ENCODE data around the gene PANK4. TPM values are rescaled to one million over a fixed set of nuclear protein-coding genes. Genes with fewer than 3 reads are reported as not detected.

PANK4 gene
- total RNA-seq, 1 experiment from 2014 or later, result 24.4 TPM

DNA sequence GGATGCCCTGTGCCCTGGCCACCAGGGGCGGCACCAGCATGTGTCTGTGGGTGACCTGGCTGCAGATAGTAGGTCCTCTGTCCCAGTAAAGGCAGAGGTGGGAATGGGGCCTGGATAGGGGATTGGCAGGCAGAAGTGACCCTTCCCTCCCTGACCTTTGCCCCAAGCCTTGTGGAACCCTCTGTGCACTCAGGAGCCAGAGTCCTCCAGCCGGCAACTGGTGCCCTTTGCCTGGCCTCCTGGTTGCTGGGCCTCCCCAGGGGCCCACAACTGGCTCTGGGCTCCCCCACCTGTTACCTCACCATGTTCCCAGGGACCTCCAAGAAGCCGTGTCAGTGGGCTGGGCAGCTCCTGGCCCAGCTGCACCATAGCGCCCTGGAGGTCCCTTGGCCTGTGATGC is 40.4 kb downstream of the PANK4 start:
- peaks cover 9% of the 10 kb centered on the region for H3K9me3 Mint-ChIP-seq (ENCODE audit: low read depth, unreplicated experiment)
- H3K36me3 Mint-ChIP-seq (ENCODE audit: insufficient read depth, unreplicated experiment), result no peaks in the 10 kb centered on the region
- no peak overlapping the region for H3K4me3 Mint-ChIP-seq (ENCODE audit: low read depth, unreplicated experiment)
- BruUV-seq (replicated peaks), result no TSS peak
- intact Hi-C loops (cut with micrococcal nuclease; ENCODE audit: unreplicated experiment), result no loop called here
- no peaks in the 10 kb centered on the region for H3K4me1 Mint-ChIP-seq (ENCODE audit: low read depth, unreplicated experiment)
- CTCF ChIA-PET, result no interaction called here
- no peak for TF ChIP-seq CTCF (IDR thresholded peaks at IDR 0.05; ENCODE audit: unreplicated experiment)
- no peak overlapping the region for H3K27ac Mint-ChIP-seq (ENCODE audit: unreplicated experiment)
- H3K27me3 Mint-ChIP-seq (ENCODE audit: unreplicated experiment), result peaks cover 15% of the 10 kb centered on the region
- no peak for DNase-seq

DNA sequence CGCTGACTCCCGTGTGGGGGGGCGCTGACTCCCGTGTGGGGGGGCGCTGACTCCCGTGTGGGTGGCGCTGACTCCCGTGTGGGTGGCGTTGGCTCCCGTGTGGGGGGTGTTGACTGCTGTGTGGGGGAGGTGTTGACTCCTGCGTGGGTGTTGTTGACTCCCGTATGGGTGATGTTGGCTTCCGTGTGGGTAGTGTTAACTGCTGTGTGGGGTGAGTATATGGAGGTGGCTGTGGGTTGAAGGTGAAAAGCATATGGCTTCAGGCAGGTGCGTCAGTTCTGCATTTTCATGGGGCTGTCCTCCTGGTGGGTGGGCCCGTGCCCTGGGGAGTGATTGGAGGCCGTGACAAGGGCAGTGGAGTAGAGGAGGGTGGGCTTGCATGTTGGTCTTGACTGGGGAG is 42.4 kb downstream of the PANK4 start:
- Mint-ChIP-seq H3K36me3 (ENCODE audit: insufficient read depth, unreplicated experiment) (no peaks in the 10 kb centered on the region), H3K27ac (ENCODE audit: unreplicated experiment) (no peak overlapping the region), H3K4me1 (ENCODE audit: low read depth, unreplicated experiment) (no peaks in the 10 kb centered on the region), H3K4me3 (ENCODE audit: low read depth, unreplicated experiment) (no peak overlapping the region), H3K9me3 (ENCODE audit: low read depth, unreplicated experiment) (peaks cover 9% of the 10 kb centered on the region), H3K27me3 (ENCODE audit: unreplicated experiment) (peaks cover 12% of the 10 kb centered on the region)
- no peak for DNase-seq
- TF ChIP-seq CTCF (IDR thresholded peaks at IDR 0.05; ENCODE audit: unreplicated experiment), result no peak
- no TSS peak for BruUV-seq (replicated peaks)
- CTCF ChIA-PET, result no interaction called here
- intact Hi-C loops (cut with micrococcal nuclease; ENCODE audit: unreplicated experiment), result no loop called here

- Mint-ChIP-seq H3K27ac (ENCODE audit: unreplicated experiment) (no peak overlapping the region), H3K4me3 (ENCODE audit: low read depth, unreplicated experiment) (no peak overlapping the region), H3K27me3 (ENCODE audit: unreplicated experiment) (peaks cover 7% of the 10 kb centered on the region), H3K4me1 (ENCODE audit: low read depth, unreplicated experiment) (no peaks in the 10 kb centered on the region), H3K36me3 (ENCODE audit: insufficient read depth, unreplicated experiment) (no peaks in the 10 kb centered on the region), H3K9me3 (ENCODE audit: low read depth, unreplicated experiment) (peaks cover 2% of the 10 kb centered on the region)
- TF ChIP-seq CTCF (IDR thresholded peaks at IDR 0.05; ENCODE audit: unreplicated experiment), result no peak
- DNase-seq, result no peak
- CTCF ChIA-PET, result no interaction called here
- BruUV-seq (replicated peaks), result no TSS peak
- intact Hi-C loops (cut with micrococcal nuclease; ENCODE audit: unreplicated experiment), result no loop called here
Measured at GRCh38 chr1:2483026-2483425, 43.4 kb downstream of the PANK4 start.

DNA sequence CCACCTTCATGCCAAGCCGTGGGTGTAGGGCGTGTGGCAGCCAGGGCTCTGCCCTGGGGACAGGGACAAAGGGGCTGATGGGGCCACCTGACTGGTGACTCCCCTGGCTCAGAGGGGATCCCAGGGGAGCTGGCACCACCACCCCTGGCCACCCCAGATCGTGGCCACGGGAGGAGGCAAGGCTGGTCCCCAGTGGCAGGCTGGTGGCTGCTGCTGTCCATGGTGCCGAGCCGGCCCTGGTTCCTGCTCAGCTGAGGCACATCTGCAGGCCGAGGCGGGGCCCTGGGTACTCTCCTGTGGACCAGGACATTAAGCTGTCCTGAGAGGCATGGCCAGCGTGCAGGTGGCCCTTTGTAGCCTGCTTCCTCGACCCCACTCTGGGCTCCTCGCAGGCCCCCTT is 43.8 kb downstream of the PANK4 start:
- Mint-ChIP-seq H3K4me1 (ENCODE audit: low read depth, unreplicated experiment) (no peaks in the 10 kb centered on the region), H3K9me3 (ENCODE audit: low read depth, unreplicated experiment) (no peaks in the 10 kb centered on the region), H3K36me3 (ENCODE audit: insufficient read depth, unreplicated experiment) (no peaks in the 10 kb centered on the region), H3K27ac (ENCODE audit: unreplicated experiment) (no peak overlapping the region), H3K27me3 (ENCODE audit: unreplicated experiment) (peaks cover 2% of the 10 kb centered on the region), H3K4me3 (ENCODE audit: low read depth, unreplicated experiment) (no peak overlapping the region)
- BruUV-seq (replicated peaks), result no TSS peak
- no peak for TF ChIP-seq CTCF (IDR thresholded peaks at IDR 0.05; ENCODE audit: unreplicated experiment)
- DNase-seq, result no peak
- intact Hi-C loops (cut with micrococcal nuclease; ENCODE audit: unreplicated experiment), result no loop called here
- CTCF ChIA-PET, result no interaction called here

DNA sequence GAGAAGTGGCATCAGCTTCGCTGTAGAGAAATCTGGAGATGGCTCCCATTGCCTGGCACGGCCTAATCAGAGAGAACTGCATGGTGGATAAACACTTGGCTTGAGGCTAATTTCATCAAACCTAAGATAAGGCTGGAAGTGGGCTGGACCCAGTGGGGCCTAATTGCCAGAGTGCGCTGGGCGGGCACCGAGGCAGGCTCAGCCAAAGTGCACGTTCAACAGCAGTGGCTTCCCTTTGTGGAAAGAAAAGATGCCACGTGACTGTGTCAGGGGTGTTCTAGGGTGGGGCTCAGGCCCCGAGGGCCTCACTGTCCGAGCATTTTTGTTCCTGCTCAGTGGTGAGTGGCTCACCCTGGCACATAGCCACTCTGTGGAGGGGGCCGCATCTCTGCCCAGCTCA is 44.5 kb downstream of the PANK4 start:
- no peaks in the 10 kb centered on the region for H3K4me1 Mint-ChIP-seq (ENCODE audit: low read depth, unreplicated experiment)
- no peaks in the 10 kb centered on the region for H3K9me3 Mint-ChIP-seq (ENCODE audit: low read depth, unreplicated experiment)
- H3K27me3 Mint-ChIP-seq (ENCODE audit: unreplicated experiment), result no peaks in the 10 kb centered on the region
- no peak for TF ChIP-seq CTCF (IDR thresholded peaks at IDR 0.05; ENCODE audit: unreplicated experiment)
- no peak overlapping the region for H3K27ac Mint-ChIP-seq (ENCODE audit: unreplicated experiment)
- no TSS peak for BruUV-seq (replicated peaks)
- H3K36me3 Mint-ChIP-seq (ENCODE audit: insufficient read depth, unreplicated experiment), result no peaks in the 10 kb centered on the region
- no peak overlapping the region for H3K4me3 Mint-ChIP-seq (ENCODE audit: low read depth, unreplicated experiment)
- intact Hi-C loops (cut with micrococcal nuclease; ENCODE audit: unreplicated experiment), result no loop called here
- no peak for DNase-seq
- CTCF ChIA-PET, result no interaction called here
